Measurements from ENCODE around the gene LILRA6.

DNA sequence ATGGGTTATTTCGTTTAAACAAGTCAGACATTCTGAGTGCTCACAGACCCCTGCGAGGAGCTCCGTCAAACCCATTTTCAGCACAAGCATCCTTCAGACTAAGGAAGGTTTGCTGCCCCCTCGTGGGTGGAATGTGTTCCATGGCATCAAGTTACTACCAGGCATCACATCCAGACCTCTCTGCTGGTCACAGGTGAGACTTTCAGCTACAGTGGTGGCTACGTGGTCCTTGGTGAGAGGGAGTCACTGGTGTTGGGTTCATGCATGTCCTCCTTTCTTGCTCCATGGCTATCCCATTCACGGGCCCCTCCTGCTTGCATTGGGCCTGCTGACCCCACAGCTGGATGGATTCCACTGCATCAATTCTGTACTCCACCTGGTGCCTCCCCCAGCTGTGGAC, 23.5 kb upstream of the LILRA6 start:
- TF ChIP-seq, protein P1, sequence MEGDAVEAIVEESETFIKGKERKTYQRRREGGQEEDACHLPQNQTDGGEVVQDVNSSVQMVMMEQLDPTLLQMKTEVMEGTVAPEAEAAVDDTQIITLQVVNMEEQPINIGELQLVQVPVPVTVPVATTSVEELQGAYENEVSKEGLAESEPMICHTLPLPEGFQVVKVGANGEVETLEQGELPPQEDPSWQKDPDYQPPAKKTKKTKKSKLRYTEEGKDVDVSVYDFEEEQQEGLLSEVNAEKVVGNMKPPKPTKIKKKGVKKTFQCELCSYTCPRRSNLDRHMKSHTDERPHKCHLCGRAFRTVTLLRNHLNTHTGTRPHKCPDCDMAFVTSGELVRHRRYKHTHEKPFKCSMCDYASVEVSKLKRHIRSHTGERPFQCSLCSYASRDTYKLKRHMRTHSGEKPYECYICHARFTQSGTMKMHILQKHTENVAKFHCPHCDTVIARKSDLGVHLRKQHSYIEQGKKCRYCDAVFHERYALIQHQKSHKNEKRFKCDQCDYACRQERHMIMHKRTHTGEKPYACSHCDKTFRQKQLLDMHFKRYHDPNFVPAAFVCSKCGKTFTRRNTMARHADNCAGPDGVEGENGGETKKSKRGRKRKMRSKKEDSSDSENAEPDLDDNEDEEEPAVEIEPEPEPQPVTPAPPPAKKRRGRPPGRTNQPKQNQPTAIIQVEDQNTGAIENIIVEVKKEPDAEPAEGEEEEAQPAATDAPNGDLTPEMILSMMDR (IDR thresholded peaks at IDR 0.05; ENCODE audit: insufficient read depth, low read length, poor library complexity, severe bottlenecking): peak; percentile 46
- TF ChIP-seq EZH2phosphoT487 (conservative IDR thresholded peaks at IDR 0.05; ENCODE audit: low read length): no peak
